Stimulated activated CD4-positive, alpha-beta T cell treated with anti-CD3 and anti-CD28 coated beads, Interleukin-4, amount 100 ng/mL, for 24 hours (primary cell): Measurements from ENCODE around the gene HSD17B12.

Source experiments
- DNase-seq: peaks from one replicate; pipeline ENCODE4 v3.0.0-alpha.2; 2020

Gene HSD17B12

GRCh38 chr11:43812471-43812870 lies 131.9 kb downstream of the HSD17B12 start:
- DNase-seq = no peak

- DNase-seq = no peak
Measured at GRCh38 chr11:43818220-43818619, 137.7 kb downstream of the HSD17B12 start.

- DNase-seq = no peak
Measured at GRCh38 chr11:43819926-43820325, 139.4 kb downstream of the HSD17B12 start.

- no peak for DNase-seq
Measured at GRCh38 chr11:43823316-43823715, 142.8 kb downstream of the HSD17B12 start.

GRCh38 chr11:43823851-43824250 lies 143.3 kb downstream of the HSD17B12 start:
- no peak for DNase-seq

- peak; percentile 14 for DNase-seq
Measured at GRCh38 chr11:43825217-43825816, 144.8 kb downstream of the HSD17B12 start.

GRCh38 chr11:43830928-43831440 lies 150.4 kb downstream of the HSD17B12 start:
- DNase-seq = peak; percentile 67

- DNase-seq = no peak
Measured at GRCh38 chr11:43832536-43832935, 152.0 kb downstream of the HSD17B12 start.

- no peak for DNase-seq
Measured at GRCh38 chr11:43833657-43834073, 153.1 kb downstream of the HSD17B12 start.

GRCh38 chr11:43834286-43834685 lies 153.7 kb downstream of the HSD17B12 start:
- no peak for DNase-seq

- no peak for DNase-seq
Measured at GRCh38 chr11:43835104-43835503, 154.6 kb downstream of the HSD17B12 start.

GRCh38 chr11:43837879-43838278 lies 157.3 kb downstream of the HSD17B12 start:
- DNase-seq = no peak

- DNase-seq = no peak
Measured at GRCh38 chr11:43842021-43842420, 161.5 kb downstream of the HSD17B12 start.

- DNase-seq = no peak
Measured at GRCh38 chr11:43845816-43846215, 165.3 kb downstream of the HSD17B12 start.

- peak; percentile 73 for DNase-seq
Measured at GRCh38 chr11:43852057-43852636, 171.6 kb downstream of the HSD17B12 start.

- DNase-seq = no peak
Measured at GRCh38 chr11:43853781-43854180, 173.2 kb downstream of the HSD17B12 start.

- no peak for DNase-seq
Measured at GRCh38 chr11:43856993-43857392, 176.5 kb downstream of the HSD17B12 start.

GRCh38 chr11:43861141-43861540 lies 180.6 kb downstream of the HSD17B12 start:
- DNase-seq = no peak

- no peak for DNase-seq
Measured at GRCh38 chr11:43866520-43866919, 186.0 kb downstream of the HSD17B12 start.

GRCh38 chr11:43866969-43867368 lies 186.4 kb downstream of the HSD17B12 start:
- no peak for DNase-seq

- peak; percentile 54 for DNase-seq
Measured at GRCh38 chr11:43868852-43869567, 188.5 kb downstream of the HSD17B12 start.

GRCh38 chr11:43871051-43871450 lies 190.5 kb downstream of the HSD17B12 start:
- no peak for DNase-seq

- no peak for DNase-seq
Measured at GRCh38 chr11:43872995-43873394, 192.5 kb downstream of the HSD17B12 start.

- DNase-seq = no peak
Measured at GRCh38 chr11:43874078-43874477, 193.5 kb downstream of the HSD17B12 start.
